Endothelial cell of umbilical vein (primary cell): ENCODE data around the gene CNRIP1. TPM values are rescaled to one million over a fixed set of nuclear protein-coding genes. Genes with fewer than 3 reads are reported as not detected.

Experiments used
- Bru-seq: library from RNA; stranded (reverse); fragments of 400-500 nt; gene quantifications from one replicate; lab custom pipeline; 2021; lab: Mats Ljungman, UMichigan
- BruChase-seq, 2 experiments: library from RNA; stranded (reverse); fragments of 400-500 nt; gene quantifications; one replicate each; lab custom pipeline; 2021; lab: Mats Ljungman, UMichigan
- BruUV-seq: library from RNA; stranded (reverse); fragments of 400-500 nt; replicated peaks from 2 replicates; lab custom pipeline; 2021; lab: Mats Ljungman, UMichigan
- CTCF ChIA-PET: fragments of 300-600, 350-600 bp; sonication (Branson Sonifier 250); formaldehyde crosslinking; loops from one replicate; lab custom pipeline; 2021; ENCODE audit warnings: antibody characterized with exemption, inconsistent platforms; lab: Charles Lee
- POLR2A ChIA-PET: fragments of 300-600, 350-600 bp; sonication (Branson Sonifier 250); formaldehyde crosslinking; loops from one replicate; lab custom pipeline; 2021; ENCODE audit warnings: antibody characterized with exemption, inconsistent platforms; lab: Charles Lee
- DNase-seq: peaks from one replicate; pipeline ENCODE4 v3.0.0-alpha.2; 2011; ENCODE audit warnings: low read depth, low spot score
- FAIRE-seq: peaks from 2 replicates; lab custom pipeline; 2011; peaks lifted over from hg19 to GRCh38; lab: Jason Lieb, UNC
- H2AFZ ChIP-seq: 2 replicates; pipeline ENCODE4 v1.6.0; 2012; ENCODE audit warnings: low read depth, low read length, control low read depth, inconsistent platforms
- H3K27ac ChIP-seq: 2 replicates; pipeline ENCODE4 v1.5.1; 2011; ENCODE audit warnings: low read depth, mild to moderate bottlenecking, control low read depth, low read length, moderate library complexity; ENCODE audit not compliant: insufficient read depth
- H3K27me3 ChIP-seq, 2 experiments: 2 replicates each; pipeline versions ENCODE4 v1.6.0 to v1.6.1; 2011; ENCODE audit warnings: low read length in 2 of 2, mixed read lengths in 1 of 2; ENCODE audit not compliant: control insufficient read depth in 2 of 2, insufficient read depth in 2 of 2
- H3K36me3 ChIP-seq, 2 experiments: 2 replicates in 1 of 2; 3 replicates in 1 of 2; pipeline ENCODE4 v1.5.1; 2011; ENCODE audit warnings: low read length in 2 of 2, mild to moderate bottlenecking in 1 of 2, moderate library complexity in 1 of 2; ENCODE audit not compliant: control insufficient read depth in 2 of 2, insufficient read depth in 2 of 2; ENCODE audit errors: extremely low read depth in 1 of 2
- H3K4me1 ChIP-seq: 3 replicates; pipeline ENCODE4 v1.5.1; 2011; ENCODE audit warnings: mild to moderate bottlenecking, low read length; ENCODE audit not compliant: control insufficient read depth, insufficient read depth; ENCODE audit errors: extremely low read depth
- H3K4me2 ChIP-seq: 2 replicates; pipeline ENCODE4 v1.6.1; 2011; ENCODE audit warnings: low read length, control low read depth, mixed read lengths; ENCODE audit not compliant: insufficient read depth
- H3K4me3 ChIP-seq, 3 experiments: fragments of 200-600 bp in 1 of 3; sonication (generic), shearing (Covaris generic) in 1 of 3; replicated peaks in 1 of 3; 2 replicates each; pipeline ENCODE4 v1.5.1; 2011 to 2016; ENCODE audit warnings: control low read depth in 3 of 3, low read length in 3 of 3, mild to moderate bottlenecking in 2 of 3, inconsistent platforms in 1 of 3, low read depth in 1 of 3, moderate library complexity in 1 of 3; ENCODE audit not compliant: insufficient read depth in 1 of 3
- H3K79me2 ChIP-seq: 2 replicates; pipeline ENCODE4 v1.6.0; 2012; ENCODE audit warnings: low read length, inconsistent platforms; ENCODE audit not compliant: control insufficient read depth, insufficient read depth
- H3K9ac ChIP-seq: replicated peaks from 2 replicates; pipeline ENCODE3; 2011; ENCODE audit warnings: low read length, control low read depth; ENCODE audit not compliant: insufficient read depth; ENCODE audit errors: extremely low read depth
- H3K9me1 ChIP-seq: replicated peaks from 3 replicates; pipeline ENCODE4 v1.6.0; 2011; ENCODE audit warnings: mild to moderate bottlenecking, low read length; ENCODE audit not compliant: control insufficient read depth, insufficient read depth; ENCODE audit errors: extremely low read depth
- H3K9me3 ChIP-seq: replicated peaks from 2 replicates; pipeline ENCODE4 v1.5.1; 2012; ENCODE audit warnings: low read length, inconsistent platforms; ENCODE audit not compliant: control insufficient read depth, insufficient read depth
- H4K20me1 ChIP-seq: replicated peaks from 2 replicates; pipeline ENCODE3; 2011; ENCODE audit warnings: mild to moderate bottlenecking, low read length; ENCODE audit not compliant: control insufficient read depth, insufficient read depth; ENCODE audit errors: extremely low read depth
- EZH2 ChIP-seq: IDR thresholded peaks from 2 replicates; pipeline ENCODE4 v1.6.1; 2012; ENCODE audit warnings: borderline replicate concordance, low read depth, mild to moderate bottlenecking, moderate library complexity, low read length, inconsistent platforms; ENCODE audit not compliant: severe bottlenecking
- FOS ChIP-seq: IDR thresholded peaks from 2 replicates; pipeline ENCODE4 v1.6.1; 2011; ENCODE audit warnings: mild to moderate bottlenecking, low read length, moderate library complexity, borderline replicate concordance; ENCODE audit not compliant: insufficient read depth
- GATA2 ChIP-seq: IDR thresholded peaks from 2 replicates; pipeline ENCODE4 v1.7.0; 2011; ENCODE audit warnings: low read depth, mild to moderate bottlenecking, moderate library complexity, mixed read lengths, low read length; ENCODE audit not compliant: insufficient read length, insufficient read depth
- JUN ChIP-seq: IDR thresholded peaks from 2 replicates; pipeline ENCODE4 v1.6.1; 2011; ENCODE audit warnings: borderline replicate concordance, low read depth; ENCODE audit not compliant: insufficient read length, insufficient read depth
- MYC ChIP-seq: IDR thresholded peaks from one replicate; pipeline ENCODE4 v1.6.1; 2011; ENCODE audit warnings: mild to moderate bottlenecking, low read depth, low read length
- POLR2A ChIP-seq: IDR thresholded peaks from 2 replicates; pipeline ENCODE4 v1.6.1; 2012; ENCODE audit warnings: low read depth, mild to moderate bottlenecking, control low read depth, low read length
- POLR2AphosphoS5 ChIP-seq: IDR thresholded peaks from 2 replicates; pipeline ENCODE4 v1.6.1; 2012; ENCODE audit warnings: low read depth, mild to moderate bottlenecking, control low read depth, low read length, moderate library complexity; ENCODE audit not compliant: insufficient read depth
- dilution Hi-C: fragments of 300-500 bp; cut with MboI; formaldehyde crosslinking; loops from one replicate; pipeline ENCODE4 v1.15.0; 2019; ENCODE audit warnings: low sequenced_read_pairs; ENCODE audit not compliant: extremely low pct_ligation_motif_present
- intact Hi-C: fragments of 100-400 bp; cut with micrococcal nuclease; formaldehyde crosslinking; loops from one replicate; pipeline ENCODE4 v1.10.0; 2022
- long read RNA-seq: library from polyadenylated mRNA; stranded (forward); transcript quantifications from one replicate; pipeline ENCODE4 v2.0.0, GENCODE V29; 2021
- polyA minus RNA-seq, 3 experiments: library from RNA; depleted of rRNA, polyadenylated mRNA; stranded (reverse); fragments of >200 nt; gene quantifications; 1 replicate in 1 of 3; 2 replicates in 2 of 3; pipeline ENCODE4 v1.2.3, GENCODE V29; 2011
- polyA plus RNA-seq, 4 experiments: library from polyadenylated mRNA; depleted of rRNA in 3 of 4; stranded (reverse) in 3 of 4; unstranded in 1 of 4; fragments of >200 nt; gene quantifications; 2 replicates each; pipeline versions ENCODE4 v1.2.1 to v1.2.3, GENCODE V29; 2011 to 2012; ENCODE audit warnings: missing spikeins in 1 of 4
- total RNA-seq: library from RNA; stranded (reverse); gene quantifications from 2 replicates; pipeline ENCODE4 v1.2.3, GENCODE V29; 2021
- TF ChIP-seq, protein P1 (sequence below), 2 donors: IDR thresholded peaks; 1 replicate in 1 of 2; 2 replicates in 1 of 2; pipeline ENCODE4 v1.5.1; 2011; ENCODE audit warnings: low read length in 2 of 2, mild to moderate bottlenecking in 2 of 2, moderate library complexity in 2 of 2, control low read depth in 1 of 2, inconsistent platforms in 1 of 2, low read depth in 1 of 2; ENCODE audit not compliant: insufficient read depth in 1 of 2; ENCODE audit errors: extremely low read depth in 1 of 2
- TF ChIP-seq, protein P2 (sequence below): IDR thresholded peaks from 2 replicates; pipeline ENCODE4 v1.6.1; 2011; ENCODE audit not compliant: insufficient read depth, insufficient read length

The CNRIP1 gene, protein sequence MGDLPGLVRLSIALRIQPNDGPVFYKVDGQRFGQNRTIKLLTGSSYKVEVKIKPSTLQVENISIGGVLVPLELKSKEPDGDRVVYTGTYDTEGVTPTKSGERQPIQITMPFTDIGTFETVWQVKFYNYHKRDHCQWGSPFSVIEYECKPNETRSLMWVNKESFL
- total RNA-seq: 73.8 and 74.6 TPM in 2 replicates
- polyA plus RNA-seq: 88.6 and 98.9 TPM in 2 replicates
- polyA plus RNA-seq (2011; cell fraction: cytosol; rRNA removed): 87.8 and 99.8 TPM in 2 replicates
- polyA plus RNA-seq (2011; cell fraction: nucleus; rRNA removed): 47.1 and 54.7 TPM in 2 replicates
- polyA plus RNA-seq (2012): 87.5 and 104 TPM in 2 replicates
- polyA minus RNA-seq: 91.6 and 96.6 TPM in 2 replicates
- polyA minus RNA-seq (2011; cell fraction: cytosol; rRNA and poly(A)+ RNA removed): not detected
- 26.1 and 34.7 TPM in 2 replicates for polyA minus RNA-seq (2011; cell fraction: nucleus; rRNA and poly(A)+ RNA removed)
- percentile 89 among the genes with signal in this experiment for Bru-seq, nascent RNA
- BruChase-seq, experiment 1, labeled RNA remaining after a 6-hour chase: percentile 91 among the genes with signal in this experiment
- BruChase-seq, experiment 2, labeled RNA remaining after a 2-hour chase: percentile 92 among the genes with signal in this experiment
- long read RNA-seq, transcript CNRIP1-204 (4 exons, 1,493 nt): minor isoform, 15 of 239 reads
- long read RNA-seq, transcript CNRIP1-201 (3 exons, 1,953 nt): major isoform, 152 of 239 reads
- long read RNA-seq, partial matches to known transcripts: 4 of 239 reads
- long read RNA-seq, other reads (novel, unspliced or antisense): 64 of 239 reads

DNA sequence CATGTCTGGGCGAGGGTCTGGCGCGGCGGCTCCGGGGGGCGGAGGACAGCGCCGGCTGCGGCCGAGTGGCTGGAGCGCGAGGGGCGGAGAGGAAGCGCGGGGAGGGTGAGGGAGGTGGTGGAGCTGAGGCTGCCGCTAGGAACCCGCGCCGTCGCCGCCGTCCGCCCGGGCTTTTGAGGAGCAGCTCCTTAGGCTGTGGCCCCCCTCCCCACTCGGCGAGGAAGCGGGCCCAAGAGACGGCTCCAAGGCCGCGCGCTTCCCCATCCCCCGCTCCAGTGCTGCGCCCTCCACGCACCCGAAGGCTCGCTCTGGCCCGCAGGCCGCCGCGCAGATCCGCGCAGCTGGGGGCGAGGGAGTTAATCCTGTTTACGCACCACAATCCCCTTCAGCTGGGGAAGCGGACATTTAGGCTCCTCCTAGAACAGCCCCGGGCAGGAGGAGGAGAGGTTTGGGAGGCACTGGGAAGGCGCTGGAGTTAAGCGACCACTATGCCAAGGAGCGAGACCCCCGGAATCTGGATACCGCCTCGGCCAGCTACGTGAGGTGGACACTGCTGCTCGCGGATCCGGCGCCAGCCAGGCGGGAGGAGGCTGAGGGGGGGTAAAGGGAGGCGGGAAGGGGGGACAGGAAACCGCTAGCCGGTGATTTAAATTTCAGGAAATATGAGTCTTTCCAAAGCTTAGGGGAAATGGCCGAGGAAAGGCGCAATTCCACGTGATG, at the start of gene CNRIP1:
Gene CNRIP1, minus strand, starts transcription at position 552 of the 720 bp plus-strand sequence. Its CDS starts 549 bp downstream, at position 3.
- DNase-seq (peak; percentile 94), FAIRE-seq (peak; percentile 47)
- no peaks in the 10 kb centered on the region for H3K9me3 ChIP-seq
- H3K36me3 ChIP-seq: peaks cover 7 to 10% of the 10 kb centered on the region in 2 experiments
- peaks cover 46% of the 10 kb centered on the region for H3K79me2 ChIP-seq
- no peaks in the 10 kb centered on the region for H3K27me3 ChIP-seq
- intact Hi-C loops: loop anchor here (1.0 to 2.0 kb wide), 3 partner anchors 39 to 66 kb away; no protein-coding TSS in a partner anchor
- H3K9me1 ChIP-seq: no peaks in the 10 kb centered on the region
- H3K9ac ChIP-seq: peak within 1 kb of the TSS; percentile 93
- H3K4me3 ChIP-seq: peak within 1 kb of the TSS; percentile 60 to 83 (median 79)
- peaks cover 22% of the 10 kb centered on the region for H3K4me1 ChIP-seq
- dilution Hi-C loops: no loop called here
- POLR2A ChIA-PET: interaction anchor here (0.7 to 1.6 kb wide), 6 partner anchors 10 to 1886 kb away, joined by 3 to 20 read pairs (median 3); partner anchors contain the start of gene PPP3R1
- H3K27ac ChIP-seq: peak within 1 kb of the TSS; percentile 99
- CTCF ChIA-PET: interaction anchor here (0.9 to 2.6 kb wide), 13 partner anchors 9 to 197 kb away, joined by 3 to 16 read pairs (median 4); partner anchors contain the start of gene PPP3R1
- H4K20me1 ChIP-seq: no peaks in the 10 kb centered on the region
- no TSS peak for BruUV-seq
- H2AFZ ChIP-seq: peak within 1 kb of the TSS; percentile 86
- peak within 1 kb of the TSS; percentile 68 for H3K4me2 ChIP-seq
- TF ChIP-seq MYC (peak; percentile 57), JUN (peak; percentile 9), EZH2 (no peak), GATA2 (no peak), FOS (peak; percentile 49), POLR2A (no peak), POLR2AphosphoS5 (peak; percentile 87)
- TF ChIP-seq, protein P1, sequence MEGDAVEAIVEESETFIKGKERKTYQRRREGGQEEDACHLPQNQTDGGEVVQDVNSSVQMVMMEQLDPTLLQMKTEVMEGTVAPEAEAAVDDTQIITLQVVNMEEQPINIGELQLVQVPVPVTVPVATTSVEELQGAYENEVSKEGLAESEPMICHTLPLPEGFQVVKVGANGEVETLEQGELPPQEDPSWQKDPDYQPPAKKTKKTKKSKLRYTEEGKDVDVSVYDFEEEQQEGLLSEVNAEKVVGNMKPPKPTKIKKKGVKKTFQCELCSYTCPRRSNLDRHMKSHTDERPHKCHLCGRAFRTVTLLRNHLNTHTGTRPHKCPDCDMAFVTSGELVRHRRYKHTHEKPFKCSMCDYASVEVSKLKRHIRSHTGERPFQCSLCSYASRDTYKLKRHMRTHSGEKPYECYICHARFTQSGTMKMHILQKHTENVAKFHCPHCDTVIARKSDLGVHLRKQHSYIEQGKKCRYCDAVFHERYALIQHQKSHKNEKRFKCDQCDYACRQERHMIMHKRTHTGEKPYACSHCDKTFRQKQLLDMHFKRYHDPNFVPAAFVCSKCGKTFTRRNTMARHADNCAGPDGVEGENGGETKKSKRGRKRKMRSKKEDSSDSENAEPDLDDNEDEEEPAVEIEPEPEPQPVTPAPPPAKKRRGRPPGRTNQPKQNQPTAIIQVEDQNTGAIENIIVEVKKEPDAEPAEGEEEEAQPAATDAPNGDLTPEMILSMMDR (IDR thresholded peaks at IDR 0.05; ENCODE audit: extremely low read depth in 1 of 2, insufficient read depth in 1 of 2, low read depth in 1 of 2, low read length in 2 of 2): no peak
- TF ChIP-seq, protein P2, sequence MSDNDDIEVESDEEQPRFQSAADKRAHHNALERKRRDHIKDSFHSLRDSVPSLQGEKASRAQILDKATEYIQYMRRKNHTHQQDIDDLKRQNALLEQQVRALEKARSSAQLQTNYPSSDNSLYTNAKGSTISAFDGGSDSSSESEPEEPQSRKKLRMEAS: peak; percentile 89
